ENCODE results near the gene WASHC2A.
"Not testable (repeated sequence)": the region's sequence is repeated elsewhere in the genome, so short reads cannot be mapped to it uniquely, and the experiment has no call there.

Gene WASHC2A

GRCh38 chr10:50067546-50068351 lies at the start of gene WASHC2A:
WASHC2A (plus strand) TSS chr10:50067954; CDS start chr10:50068006, 52 bp downstream.
- not testable (repeated sequence) for DNase-seq

GRCh38 chr10:50019279-50019678 lies 48.5 kb upstream of the WASHC2A start:
- DNase-seq = not testable (repeated sequence)

GRCh38 chr10:50020451-50021024 lies 47.2 kb upstream of the WASHC2A start:
- not testable (repeated sequence) for DNase-seq

GRCh38 chr10:50021646-50022045 lies 46.1 kb upstream of the WASHC2A start:
- no peak for DNase-seq

- DNase-seq = not testable (repeated sequence)
These were observed 42.9 kb upstream of the WASHC2A start for GRCh38 chr10:50024716-50025383.

GRCh38 chr10:50025627-50026026 lies 42.1 kb upstream of the WASHC2A start:
- DNase-seq = no peak

GRCh38 chr10:50027195-50027594 lies 40.6 kb upstream of the WASHC2A start:
- DNase-seq = no peak

- DNase-seq = no peak
These were observed 34.3 kb upstream of the WASHC2A start for GRCh38 chr10:50033481-50033880.

- DNase-seq = not testable (repeated sequence)
These were observed 32.4 kb upstream of the WASHC2A start for GRCh38 chr10:50035337-50035736.

GRCh38 chr10:50044941-50045664 lies 22.7 kb upstream of the WASHC2A start:
- DNase-seq = no peak

- DNase-seq = not testable (repeated sequence)
These were observed 21.3 kb upstream of the WASHC2A start for GRCh38 chr10:50046457-50046856.

GRCh38 chr10:50047594-50047993 lies 20.2 kb upstream of the WASHC2A start:
- not testable (repeated sequence) for DNase-seq

- not testable (repeated sequence) for DNase-seq
These were observed 15.6 kb upstream of the WASHC2A start for GRCh38 chr10:50051995-50052660.

- not testable (repeated sequence) for DNase-seq
These were observed 14.9 kb upstream of the WASHC2A start for GRCh38 chr10:50052778-50053376.

GRCh38 chr10:50055494-50056292 lies 12.1 kb upstream of the WASHC2A start:
- not testable (repeated sequence) for DNase-seq

- DNase-seq = not testable (repeated sequence)
These were observed 11.1 kb upstream of the WASHC2A start for GRCh38 chr10:50056654-50057053.

- DNase-seq = not testable (repeated sequence)
These were observed 9.0 kb upstream of the WASHC2A start for GRCh38 chr10:50058727-50059126.

GRCh38 chr10:50059946-50060345 lies 7.8 kb upstream of the WASHC2A start:
- DNase-seq = not testable (repeated sequence)

GRCh38 chr10:50061548-50061947 lies 6.2 kb upstream of the WASHC2A start:
- DNase-seq = not testable (repeated sequence)

GRCh38 chr10:50063100-50063499 lies 4.7 kb upstream of the WASHC2A start:
- DNase-seq = no peak

GRCh38 chr10:50068352-50068659 lies 552 bp downstream of the WASHC2A start:
- not testable (repeated sequence) for DNase-seq

All from SIG-M5 (cell line).